ENCODE results near the gene NFATC1. TPM values are rescaled to one million over a fixed set of nuclear protein-coding genes. Genes with fewer than 3 reads are reported as not detected.

NFATC1 gene
- polyA plus RNA-seq, 1 donor from 2014 or later = 0.37 TPM

GRCh38 chr18:79483971-79484491 is 88.3 kb downstream of the NFATC1 start:
- no peak overlapping the region for H2AFZ ChIP-seq (ENCODE audit: low read depth, low read length)
- no peak overlapping the region for H3K4me2 ChIP-seq (ENCODE audit: low read length)
- no peaks in the 10 kb centered on the region for H3K27me3 ChIP-seq (ENCODE audit: insufficient read depth, low read depth, low read length)

GRCh38 chr18:79484661-79485621 is 89.2 kb downstream of the NFATC1 start:
- Histone ChIP-seq H3K4me2 (ENCODE audit: low read length) (no peak overlapping the region), H3K4me3 (ENCODE audit: low read length) (no peak overlapping the region), H3K9me2 (ENCODE audit: insufficient read depth, low read length) (no peaks in the 10 kb centered on the region), H3K9me3 (ENCODE audit: low read length) (no peaks in the 10 kb centered on the region), H3K36me3 (ENCODE audit: insufficient read depth, low read length) (no peaks in the 10 kb centered on the region), H4K20me1 (ENCODE audit: insufficient read depth) (no peaks in the 10 kb centered on the region), H3K79me2 (replicated peaks; ENCODE audit: insufficient read depth, low read length) (no peaks in the 10 kb centered on the region), H3K9ac (ENCODE audit: low read length) (no peak overlapping the region), H3F3A (ENCODE audit: insufficient read depth, low read length, poor library complexity, severe bottlenecking) (no peaks in the 10 kb centered on the region), H3K27me3 (ENCODE audit: insufficient read depth, low read depth, low read length) (no peaks in the 10 kb centered on the region), H2AFZ (ENCODE audit: low read depth, low read length) (no peak overlapping the region), H3K27ac (ENCODE audit: low read length) (no peak overlapping the region)
- TF ChIP-seq POLR2AphosphoS5 (IDR thresholded peaks at IDR 0.05) (no peak), RAD21 (conservative IDR thresholded peaks at IDR 0.05) (no peak), CTCF (IDR thresholded peaks at IDR 0.05; ENCODE audit: poor library complexity, severe bottlenecking) (no peak), MXI1 (conservative IDR thresholded peaks at IDR 0.05; ENCODE audit: poor library complexity, severe bottlenecking) (no peak), TAF1 (IDR thresholded peaks at IDR 0.05; ENCODE audit: low read depth) (no peak), SMC3 (conservative IDR thresholded peaks at IDR 0.05; ENCODE audit: poor library complexity) (no peak)
- TF ChIP-seq, protein P1, sequence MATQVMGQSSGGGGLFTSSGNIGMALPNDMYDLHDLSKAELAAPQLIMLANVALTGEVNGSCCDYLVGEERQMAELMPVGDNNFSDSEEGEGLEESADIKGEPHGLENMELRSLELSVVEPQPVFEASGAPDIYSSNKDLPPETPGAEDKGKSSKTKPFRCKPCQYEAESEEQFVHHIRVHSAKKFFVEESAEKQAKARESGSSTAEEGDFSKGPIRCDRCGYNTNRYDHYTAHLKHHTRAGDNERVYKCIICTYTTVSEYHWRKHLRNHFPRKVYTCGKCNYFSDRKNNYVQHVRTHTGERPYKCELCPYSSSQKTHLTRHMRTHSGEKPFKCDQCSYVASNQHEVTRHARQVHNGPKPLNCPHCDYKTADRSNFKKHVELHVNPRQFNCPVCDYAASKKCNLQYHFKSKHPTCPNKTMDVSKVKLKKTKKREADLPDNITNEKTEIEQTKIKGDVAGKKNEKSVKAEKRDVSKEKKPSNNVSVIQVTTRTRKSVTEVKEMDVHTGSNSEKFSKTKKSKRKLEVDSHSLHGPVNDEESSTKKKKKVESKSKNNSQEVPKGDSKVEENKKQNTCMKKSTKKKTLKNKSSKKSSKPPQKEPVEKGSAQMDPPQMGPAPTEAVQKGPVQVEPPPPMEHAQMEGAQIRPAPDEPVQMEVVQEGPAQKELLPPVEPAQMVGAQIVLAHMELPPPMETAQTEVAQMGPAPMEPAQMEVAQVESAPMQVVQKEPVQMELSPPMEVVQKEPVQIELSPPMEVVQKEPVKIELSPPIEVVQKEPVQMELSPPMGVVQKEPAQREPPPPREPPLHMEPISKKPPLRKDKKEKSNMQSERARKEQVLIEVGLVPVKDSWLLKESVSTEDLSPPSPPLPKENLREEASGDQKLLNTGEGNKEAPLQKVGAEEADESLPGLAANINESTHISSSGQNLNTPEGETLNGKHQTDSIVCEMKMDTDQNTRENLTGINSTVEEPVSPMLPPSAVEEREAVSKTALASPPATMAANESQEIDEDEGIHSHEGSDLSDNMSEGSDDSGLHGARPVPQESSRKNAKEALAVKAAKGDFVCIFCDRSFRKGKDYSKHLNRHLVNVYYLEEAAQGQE (IDR thresholded peaks at IDR 0.05; ENCODE audit: borderline replicate concordance) = no peak

More at GRCh38 chr18:79483971-79484491, 88.3 kb downstream of the NFATC1 start:
- Histone ChIP-seq H3F3A (ENCODE audit: insufficient read depth, low read length, poor library complexity, severe bottlenecking) (no peaks in the 10 kb centered on the region), H3K9ac (ENCODE audit: low read length) (no peak overlapping the region), H3K9me3 (ENCODE audit: low read length) (no peaks in the 10 kb centered on the region), H3K9me2 (ENCODE audit: insufficient read depth, low read length) (no peaks in the 10 kb centered on the region), H3K36me3 (ENCODE audit: insufficient read depth, low read length) (no peaks in the 10 kb centered on the region), H3K27ac (ENCODE audit: low read length) (no peak overlapping the region), H4K20me1 (ENCODE audit: insufficient read depth) (no peaks in the 10 kb centered on the region), H3K79me2 (replicated peaks; ENCODE audit: insufficient read depth, low read length) (no peaks in the 10 kb centered on the region), H3K4me3 (ENCODE audit: low read length) (no peak overlapping the region)
- TF ChIP-seq CTCF (IDR thresholded peaks at IDR 0.05; ENCODE audit: poor library complexity, severe bottlenecking) (no peak), MXI1 (conservative IDR thresholded peaks at IDR 0.05; ENCODE audit: poor library complexity, severe bottlenecking) (no peak), EP300 (conservative IDR thresholded peaks at IDR 0.05; ENCODE audit: poor library complexity, severe bottlenecking) (no peak), TAF1 (IDR thresholded peaks at IDR 0.05; ENCODE audit: low read depth) (no peak), SMC3 (conservative IDR thresholded peaks at IDR 0.05; ENCODE audit: poor library complexity) (no peak), POLR2AphosphoS5 (IDR thresholded peaks at IDR 0.05) (no peak), EZH2 (IDR thresholded peaks at IDR 0.05; ENCODE audit: borderline replicate concordance, insufficient read depth, low read length, poor library complexity, severe bottlenecking) (no peak), RAD21 (conservative IDR thresholded peaks at IDR 0.05) (no peak)
- TF ChIP-seq, protein P1 (IDR thresholded peaks at IDR 0.05; ENCODE audit: borderline replicate concordance) = no peak
